COLO829 (cell line): ENCODE results near the gene ANKRD22.
A peak's percentile ranks its signal among the peaks of the same experiment; 100 is the strongest.

Source experiments
- DNase-seq: peaks from one replicate; pipeline ENCODE4 v3.0.0; 2012; ENCODE audit warnings: low spot score

The ANKRD22 gene

GRCh38 chr10:88835096-88835909 is 16.3 kb downstream of the ANKRD22 start:
- peak; percentile 58 for DNase-seq

DNA sequence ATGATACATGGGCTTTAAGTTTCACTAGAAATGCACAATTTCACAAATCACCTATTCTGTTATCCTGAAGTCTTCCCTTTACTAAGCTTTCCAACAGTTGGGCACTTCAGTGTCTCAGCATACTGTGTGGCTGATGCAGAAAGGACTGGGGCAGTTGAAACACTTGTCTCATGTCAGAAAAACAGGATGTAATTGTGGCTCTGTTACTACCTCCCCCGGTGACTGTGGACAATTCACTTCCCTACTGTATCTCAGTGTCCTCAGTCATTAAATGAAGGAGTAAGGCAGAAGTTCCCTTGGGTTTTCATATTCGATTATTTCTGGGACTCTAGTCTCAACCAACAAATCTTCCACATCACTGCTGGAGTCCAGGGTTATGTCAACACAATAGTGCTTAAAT is 17.9 kb downstream of the ANKRD22 start:
- DNase-seq = no peak

DNA sequence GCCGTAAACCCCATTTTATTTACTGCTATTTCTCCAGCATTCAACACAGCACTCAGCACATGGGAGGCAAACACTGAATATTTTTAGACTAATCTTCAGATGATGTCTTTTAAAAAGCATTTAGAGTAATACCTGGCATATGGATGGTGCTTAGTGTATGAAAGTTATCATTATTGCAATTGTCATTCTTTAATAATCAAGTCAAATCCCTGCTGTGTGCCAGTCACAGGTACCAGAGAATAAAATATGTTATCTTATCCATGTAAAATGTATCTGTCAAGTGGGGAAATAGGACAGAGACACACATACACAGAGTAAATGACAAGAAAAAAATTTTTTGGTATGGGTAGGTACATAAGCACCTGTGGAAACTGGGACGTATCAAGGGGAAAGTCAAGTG is 18.5 kb downstream of the ANKRD22 start:
- DNase-seq = no peak

DNA sequence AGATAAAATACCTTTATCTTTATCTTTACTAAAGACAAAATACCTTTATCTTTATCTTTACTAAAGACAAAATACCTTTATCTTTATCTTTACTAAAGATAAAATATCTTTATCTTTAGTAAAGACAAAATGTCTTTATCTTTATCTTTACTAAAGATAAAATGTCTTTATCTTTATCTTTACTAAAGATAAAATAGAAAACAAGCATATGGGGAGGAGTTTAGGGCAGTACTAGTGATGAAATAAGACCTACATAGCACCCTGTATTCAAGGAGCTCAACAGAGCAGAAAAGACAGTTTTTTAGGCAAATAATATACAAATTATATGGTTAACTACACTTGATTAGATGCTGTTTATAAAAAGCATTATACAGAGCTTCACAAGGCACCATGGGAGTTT is 19.3 kb downstream of the ANKRD22 start:
- DNase-seq = no peak

DNA sequence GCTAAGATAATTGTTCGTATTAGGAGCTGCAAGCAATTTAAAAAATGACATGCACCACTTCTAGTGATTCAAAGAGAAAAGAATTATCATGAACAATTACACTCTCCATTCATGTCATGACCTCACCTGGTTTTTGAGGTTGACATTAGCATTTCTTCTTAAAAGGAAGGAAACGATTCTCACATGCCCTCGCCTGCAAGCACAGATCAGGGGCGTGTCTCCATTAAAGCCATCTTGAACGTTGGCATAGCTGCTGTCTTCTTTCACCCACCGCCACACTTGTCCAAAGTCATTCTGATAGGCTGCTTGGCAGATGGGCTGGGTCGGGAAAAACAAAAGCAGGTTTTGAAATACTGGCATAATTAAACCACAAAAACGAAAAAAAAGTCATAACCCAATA is 19.9 kb downstream of the ANKRD22 start:
- DNase-seq = no peak

GRCh38 chr10:88830643-88831268 is 20.9 kb downstream of the ANKRD22 start:
- no peak for DNase-seq

DNA sequence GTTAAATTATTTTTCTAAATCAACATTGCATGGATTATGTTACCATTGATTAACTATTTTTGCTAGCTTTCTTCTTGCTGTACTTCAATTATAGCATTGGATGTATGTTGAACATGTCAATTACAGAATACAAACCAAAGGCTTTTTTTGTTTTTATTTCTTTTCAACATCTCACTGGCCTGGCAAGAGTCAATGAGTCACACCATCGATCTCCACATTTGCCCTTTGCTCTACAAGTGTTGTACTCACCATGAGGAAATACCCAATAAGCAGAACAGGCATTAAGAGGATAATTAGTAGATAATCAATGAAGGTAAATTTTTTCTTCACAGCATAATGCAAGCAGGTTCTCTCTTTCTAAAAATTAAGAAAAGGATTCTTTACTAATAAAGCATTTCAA is 23.3 kb downstream of the ANKRD22 start:
- DNase-seq = no peak

DNA sequence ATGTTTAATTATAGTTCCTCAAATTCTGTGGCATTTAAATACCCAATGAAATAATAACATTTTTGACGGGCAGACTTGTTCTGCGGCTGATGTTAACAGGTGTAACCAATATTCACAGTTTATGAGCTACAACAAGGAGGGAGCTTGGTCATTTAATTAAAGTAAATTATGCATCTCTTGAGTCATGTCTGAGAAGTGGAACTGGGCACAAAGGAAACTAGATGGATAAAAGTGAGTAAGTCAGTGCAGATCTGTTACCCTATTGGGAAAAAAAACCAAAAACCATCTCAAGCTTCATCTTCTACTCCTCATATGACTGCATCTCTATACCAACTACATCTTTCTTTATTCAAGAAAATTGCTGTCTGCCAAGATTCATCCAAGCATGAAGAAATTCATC is 24.0 kb downstream of the ANKRD22 start:
- DNase-seq = no peak

- DNase-seq = no peak
Measured at GRCh38 chr10:88826388-88826787, 25.3 kb downstream of the ANKRD22 start.

DNA sequence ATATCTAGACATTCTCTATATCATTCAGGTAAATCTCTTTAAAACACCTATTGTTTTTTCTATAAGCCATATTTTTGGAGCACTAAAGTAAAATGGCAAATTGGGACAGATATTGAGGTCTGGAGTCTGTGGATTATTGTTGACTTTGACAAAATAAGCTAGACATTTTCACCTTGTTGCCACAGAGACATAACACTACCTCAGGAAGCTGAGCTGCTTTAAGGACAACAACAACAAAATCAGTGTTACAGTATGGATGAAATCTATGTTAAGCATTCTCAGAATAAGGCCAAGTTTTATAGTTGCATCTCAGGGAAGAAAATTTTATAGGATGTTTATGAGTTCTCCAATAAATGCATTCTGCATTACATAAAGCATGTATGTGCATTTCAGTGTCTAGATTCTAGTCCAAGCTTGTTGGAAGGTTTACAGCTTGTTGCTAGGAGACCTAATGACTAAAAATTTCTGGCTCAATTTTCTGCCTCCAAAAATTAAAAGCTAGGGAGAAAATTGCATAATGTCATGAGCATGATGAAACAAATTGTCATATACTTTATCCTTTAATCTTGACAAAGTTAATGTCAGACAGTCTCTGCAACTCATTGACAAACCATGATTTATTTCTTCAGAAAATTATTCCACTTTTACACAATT is 30.8 kb downstream of the ANKRD22 start:
- DNase-seq = no peak

GRCh38 chr10:88819290-88819689 is 32.4 kb downstream of the ANKRD22 start:
- DNase-seq = no peak

- DNase-seq = no peak
Measured at GRCh38 chr10:88813200-88813599, 38.4 kb downstream of the ANKRD22 start.

DNA sequence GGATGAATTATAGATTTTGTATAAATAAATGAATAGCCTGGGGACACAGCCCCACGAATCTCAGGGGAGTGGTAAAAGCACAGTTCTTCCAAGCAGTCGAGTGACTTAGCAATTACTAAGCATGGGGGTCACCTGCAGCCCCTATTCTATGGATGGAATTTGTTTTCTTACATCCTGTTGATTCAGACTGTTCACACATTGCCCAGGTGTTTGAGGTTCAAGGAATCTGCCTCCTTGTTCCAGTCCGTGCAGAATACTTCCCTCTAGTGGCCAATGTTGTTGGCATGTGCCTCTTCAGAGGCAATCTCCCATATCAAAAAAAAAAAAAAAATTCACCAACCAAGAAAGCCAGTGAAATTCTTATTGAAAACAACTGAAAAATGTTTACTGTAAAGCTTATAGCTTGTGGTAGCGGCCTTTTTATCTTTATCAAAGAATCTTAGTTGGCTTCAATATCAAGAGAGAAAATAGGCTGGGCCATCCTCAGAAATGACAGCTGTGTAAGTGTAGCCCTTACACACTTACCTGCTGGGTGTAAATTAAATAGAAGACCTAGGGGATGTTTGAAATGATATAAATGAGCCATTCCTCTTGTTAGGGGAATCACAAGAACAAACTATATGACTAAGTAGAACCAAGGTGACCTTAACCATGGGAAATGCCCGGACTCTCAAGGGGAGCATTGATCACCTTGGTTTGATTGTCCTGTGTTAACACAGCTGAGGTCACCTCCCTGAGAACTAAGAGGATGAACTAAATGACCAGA is 41.3 kb downstream of the ANKRD22 start:
- peak; percentile 22 for DNase-seq

- DNase-seq = no peak
Measured at GRCh38 chr10:88809621-88810020, 42.0 kb downstream of the ANKRD22 start.

DNA sequence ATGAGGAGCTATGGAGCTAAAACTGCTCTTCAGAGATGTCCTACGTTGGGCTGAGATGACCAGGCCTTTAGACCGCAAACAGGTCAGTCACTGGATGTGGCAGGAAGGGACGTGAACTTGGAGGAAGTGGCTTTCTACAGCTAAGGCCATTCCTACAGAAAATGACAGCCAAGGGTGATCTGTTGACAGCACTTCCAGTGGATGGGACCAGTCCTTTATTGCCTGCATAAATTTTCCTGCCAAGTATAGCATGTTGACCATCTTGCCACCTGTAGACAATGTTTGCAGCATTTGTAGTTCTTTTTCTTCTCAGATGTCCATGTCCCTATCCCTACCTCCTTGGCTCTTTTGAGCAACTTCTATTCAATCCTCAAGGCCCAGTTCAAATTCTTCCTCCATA is 45.7 kb downstream of the ANKRD22 start:
- no peak for DNase-seq

- DNase-seq = no peak
Measured at GRCh38 chr10:88805361-88805760, 46.3 kb downstream of the ANKRD22 start.

DNA sequence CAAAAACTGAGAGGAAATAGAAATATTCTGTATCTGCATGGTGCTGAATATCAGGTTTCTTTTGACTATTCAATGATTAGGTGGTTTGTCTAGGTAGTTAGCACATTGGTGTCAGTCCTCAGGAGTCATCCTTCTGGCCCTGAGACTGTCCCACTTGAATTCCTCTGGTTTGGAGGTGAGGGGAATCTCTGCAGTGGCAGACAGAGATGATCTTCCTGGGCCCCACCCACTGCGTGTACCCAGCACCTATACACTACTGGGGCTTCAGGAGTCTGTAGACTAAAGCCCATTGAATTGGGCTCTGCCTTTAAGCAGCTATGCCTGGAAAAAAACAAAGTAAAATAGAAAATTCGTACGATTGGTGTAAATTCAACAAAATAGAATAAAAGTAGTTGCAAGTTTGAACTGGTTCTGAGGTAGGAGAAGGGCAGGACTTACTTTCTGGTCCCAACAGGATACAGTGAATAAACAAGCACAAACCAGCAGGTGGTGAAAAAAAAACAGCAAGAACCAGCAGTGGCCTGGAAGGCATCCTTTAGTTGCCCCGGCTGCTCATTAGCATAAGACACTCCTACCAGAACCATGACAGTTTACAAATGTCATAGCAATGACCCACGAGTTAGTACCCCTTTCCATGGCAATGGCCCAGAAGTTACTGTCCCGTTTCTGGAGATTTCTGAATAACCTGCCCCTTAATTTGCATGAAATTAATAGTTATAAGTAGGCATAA is 47.4 kb downstream of the ANKRD22 start:
- no peak for DNase-seq

DNA sequence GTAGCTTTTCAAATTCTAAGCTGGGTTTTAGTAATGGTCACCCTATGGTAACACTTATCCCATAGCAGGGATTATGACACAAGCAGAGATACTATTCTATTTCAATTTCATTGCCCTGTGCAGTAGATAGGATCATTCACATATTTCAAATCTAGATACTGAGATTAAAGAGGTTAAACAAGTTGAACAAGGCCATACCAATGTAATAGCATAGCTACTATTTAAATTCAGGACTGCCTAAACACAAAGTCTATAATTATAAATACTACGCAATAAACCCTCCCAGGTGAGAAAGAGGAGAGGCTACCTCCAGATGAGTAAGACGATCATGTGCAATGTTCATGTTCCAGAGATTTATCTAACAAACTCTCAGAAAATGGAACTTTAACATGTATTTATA is 48.0 kb downstream of the ANKRD22 start:
- no peak for DNase-seq

DNA sequence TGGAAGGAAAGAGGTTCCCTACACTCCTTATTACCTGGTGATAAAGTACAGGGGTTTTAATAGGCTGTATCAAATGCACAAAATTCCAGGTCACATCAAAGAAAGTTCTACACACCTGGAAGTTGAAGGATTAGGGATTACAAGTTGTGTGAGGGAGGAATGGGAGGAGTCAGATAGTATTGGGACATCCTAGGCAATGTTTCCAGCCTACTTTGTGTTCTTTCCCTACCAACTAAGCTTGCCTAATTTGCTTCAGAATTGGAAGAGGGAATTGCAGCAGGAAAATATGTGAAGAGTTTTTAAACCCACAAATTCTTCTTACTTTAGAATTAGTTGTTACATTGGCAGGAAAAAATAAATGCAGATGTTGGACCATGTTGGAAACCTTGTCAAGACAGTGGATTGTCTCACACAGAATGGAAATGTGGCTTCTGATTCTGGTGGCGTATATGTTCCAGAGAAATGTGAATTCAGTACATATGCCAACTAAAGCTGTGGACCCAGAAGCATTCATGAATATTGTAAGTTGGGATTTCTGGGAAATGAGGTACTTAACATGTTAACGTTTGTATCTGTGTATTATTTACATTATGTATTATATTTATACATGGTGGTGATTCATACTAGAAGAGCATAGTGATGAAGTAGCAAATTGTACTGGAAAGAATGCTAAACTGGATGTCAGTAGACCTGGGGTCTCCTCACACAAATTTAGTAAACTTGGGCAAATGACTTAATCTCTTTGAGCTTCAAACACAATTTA is 48.9 kb downstream of the ANKRD22 start, which contains the start of gene LIPM:
Gene LIPM (plus strand): TSS at position 208 of the 763 bp plus-strand sequence. CDS start 167 bp downstream, at position 375.
- DNase-seq = no peak

- no peak for DNase-seq
Measured at GRCh38 chr10:88800152-88801125, 51.2 kb downstream of the ANKRD22 start.
